Astrocyte (in vitro differentiated cells and primary cell): ENCODE measurements around the gene NPW. TPM values are rescaled to one million over a fixed set of nuclear protein-coding genes. Genes with fewer than 3 reads are reported as not detected.

Experiments used
- DNase-seq: peaks from one replicate; pipeline ENCODE4 v3.0.0-alpha.2; 2010; ENCODE audit warnings: low read depth
- FAIRE-seq: peaks from 2 replicates; lab custom pipeline; 2011; peaks lifted over from hg19 to GRCh38; lab: Jason Lieb, UNC
- H2AFZ ChIP-seq: 2 replicates; pipeline ENCODE4 v1.6.0; 2012; ENCODE audit warnings: low read depth, low read length, inconsistent platforms
- H3K27ac ChIP-seq: 2 replicates; pipeline ENCODE4 v1.5.1; 2011; ENCODE audit warnings: low read depth, low read length, inconsistent platforms
- H3K27me3 ChIP-seq: 2 replicates; pipeline ENCODE4 v1.6.0; 2011; ENCODE audit warnings: low read length, inconsistent platforms; ENCODE audit not compliant: insufficient read depth
- H3K36me3 ChIP-seq: 2 replicates; pipeline ENCODE4 v1.5.1; 2011; ENCODE audit warnings: low read length, inconsistent platforms; ENCODE audit not compliant: insufficient read depth
- H3K4me1 ChIP-seq: 2 replicates; pipeline ENCODE4 v1.5.1; 2011; ENCODE audit warnings: low read length, inconsistent platforms; ENCODE audit not compliant: insufficient read depth
- H3K4me2 ChIP-seq: 2 replicates; pipeline ENCODE4 v1.6.0; 2012; ENCODE audit warnings: low read length, inconsistent platforms
- H3K4me3 ChIP-seq: 2 replicates; pipeline ENCODE4 v1.5.1; 2011; ENCODE audit warnings: low read depth, mild to moderate bottlenecking, low read length, inconsistent platforms; ENCODE audit not compliant: insufficient read depth
- H3K79me2 ChIP-seq: 2 replicates; pipeline ENCODE4 v1.6.0; 2012; ENCODE audit warnings: mild to moderate bottlenecking, low read length, inconsistent platforms; ENCODE audit not compliant: insufficient read depth
- H3K9ac ChIP-seq: 2 replicates; pipeline ENCODE4 v1.6.0; 2012; ENCODE audit warnings: mild to moderate bottlenecking, low read length, inconsistent platforms
- H3K9me3 ChIP-seq: 2 replicates; pipeline ENCODE4 v1.5.1; 2012; ENCODE audit warnings: low read depth, mild to moderate bottlenecking, low read length, inconsistent platforms; ENCODE audit not compliant: insufficient read depth
- H4K20me1 ChIP-seq: 2 replicates; pipeline ENCODE4 v1.6.0; 2012; ENCODE audit warnings: low read length, inconsistent platforms; ENCODE audit not compliant: insufficient read depth
- H3K27ac Mint-ChIP-seq: one replicate; pipeline ENCODE4 v1.8.0; 2021; ENCODE audit warnings: mild to moderate bottlenecking, mixed read lengths; ENCODE audit not compliant: unreplicated experiment
- H3K27me3 Mint-ChIP-seq: one replicate; pipeline ENCODE4 v1.8.0; 2021; ENCODE audit warnings: low read depth, mixed read lengths; ENCODE audit not compliant: unreplicated experiment
- H3K36me3 Mint-ChIP-seq: one replicate; pipeline ENCODE4 v1.8.0; 2021; ENCODE audit warnings: low read depth, mixed read lengths; ENCODE audit not compliant: unreplicated experiment
- H3K4me1 Mint-ChIP-seq: one replicate; pipeline ENCODE4 v1.8.0; 2021; ENCODE audit warnings: low read depth, mixed read lengths; ENCODE audit not compliant: unreplicated experiment
- H3K4me3 Mint-ChIP-seq: one replicate; pipeline ENCODE4 v1.8.0; 2021; ENCODE audit warnings: mild to moderate bottlenecking, moderate library complexity, mixed read lengths; ENCODE audit not compliant: unreplicated experiment
- H3K9me3 Mint-ChIP-seq: one replicate; pipeline ENCODE4 v1.8.0; 2021; ENCODE audit warnings: mild to moderate bottlenecking, mixed read lengths; ENCODE audit not compliant: unreplicated experiment
- EZH2 ChIP-seq: IDR thresholded peaks from 2 replicates; pipeline ENCODE4 v1.6.1; 2012; ENCODE audit warnings: mild to moderate bottlenecking, low read length, inconsistent platforms; ENCODE audit not compliant: insufficient read depth
- total RNA-seq: library from RNA; stranded (reverse); gene quantifications from 2 replicates; pipeline ENCODE4 v1.2.1, GENCODE V29; 2021
- TF ChIP-seq, protein P1 (sequence below): IDR thresholded peaks from 2 replicates; pipeline ENCODE4 v1.5.1; 2011; ENCODE audit warnings: low read depth, mild to moderate bottlenecking, inconsistent platforms, low read length, moderate library complexity; ENCODE audit not compliant: insufficient read depth

Gene NPW
- total RNA-seq, 1 donor from 2014 or later, result 2.1 TPM

DNA sequence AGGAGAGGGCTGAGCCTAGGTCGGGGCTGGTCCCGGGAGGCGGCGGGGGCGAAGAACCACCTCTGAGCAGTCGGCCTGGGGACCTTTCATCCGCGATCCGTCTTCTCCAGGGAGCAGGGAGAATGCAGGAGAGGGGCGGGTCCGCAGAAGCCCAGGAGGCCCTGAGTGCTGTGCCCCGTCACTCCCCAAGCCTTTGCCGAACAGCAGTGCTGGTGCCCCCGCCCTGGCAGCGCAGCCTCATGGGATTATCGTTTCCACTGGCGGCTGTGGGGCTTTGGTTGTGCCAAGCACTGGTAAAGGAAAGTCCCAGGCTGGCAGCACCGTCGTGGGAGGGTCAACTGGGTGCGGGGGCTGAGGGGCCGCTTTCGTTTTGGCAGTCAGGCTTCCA, 47.1 kb upstream of the NPW start:
- DNase-seq, result no peak
- Histone ChIP-seq H3K27me3 (no peaks in the 10 kb centered on the region), H3K4me3 (peak overlapping the region; percentile 89), H3K9ac (peak overlapping the region; percentile 91), H3K4me1 (peaks cover 11% of the 10 kb centered on the region), H3K36me3 (peaks cover 7% of the 10 kb centered on the region), H4K20me1 (peaks cover 22% of the 10 kb centered on the region), H3K9me3 (no peaks in the 10 kb centered on the region), H2AFZ (peak overlapping the region; percentile 50), H3K27ac (peak overlapping the region; percentile 79), H3K79me2 (peaks cover 35% of the 10 kb centered on the region), H3K4me2 (peak overlapping the region; percentile 94)
- no peak for FAIRE-seq
- TF ChIP-seq EZH2, result no peak
- TF ChIP-seq, protein P1, sequence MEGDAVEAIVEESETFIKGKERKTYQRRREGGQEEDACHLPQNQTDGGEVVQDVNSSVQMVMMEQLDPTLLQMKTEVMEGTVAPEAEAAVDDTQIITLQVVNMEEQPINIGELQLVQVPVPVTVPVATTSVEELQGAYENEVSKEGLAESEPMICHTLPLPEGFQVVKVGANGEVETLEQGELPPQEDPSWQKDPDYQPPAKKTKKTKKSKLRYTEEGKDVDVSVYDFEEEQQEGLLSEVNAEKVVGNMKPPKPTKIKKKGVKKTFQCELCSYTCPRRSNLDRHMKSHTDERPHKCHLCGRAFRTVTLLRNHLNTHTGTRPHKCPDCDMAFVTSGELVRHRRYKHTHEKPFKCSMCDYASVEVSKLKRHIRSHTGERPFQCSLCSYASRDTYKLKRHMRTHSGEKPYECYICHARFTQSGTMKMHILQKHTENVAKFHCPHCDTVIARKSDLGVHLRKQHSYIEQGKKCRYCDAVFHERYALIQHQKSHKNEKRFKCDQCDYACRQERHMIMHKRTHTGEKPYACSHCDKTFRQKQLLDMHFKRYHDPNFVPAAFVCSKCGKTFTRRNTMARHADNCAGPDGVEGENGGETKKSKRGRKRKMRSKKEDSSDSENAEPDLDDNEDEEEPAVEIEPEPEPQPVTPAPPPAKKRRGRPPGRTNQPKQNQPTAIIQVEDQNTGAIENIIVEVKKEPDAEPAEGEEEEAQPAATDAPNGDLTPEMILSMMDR, result no peak
- peak overlapping the region; percentile 93 for H3K4me3 Mint-ChIP-seq
- peaks cover 11% of the 10 kb centered on the region for H3K4me1 Mint-ChIP-seq
- H3K9me3 Mint-ChIP-seq, result no peaks in the 10 kb centered on the region
- peaks cover 5% of the 10 kb centered on the region for H3K36me3 Mint-ChIP-seq
- no peaks in the 10 kb centered on the region for H3K27me3 Mint-ChIP-seq
- H3K27ac Mint-ChIP-seq, result peak overlapping the region; percentile 95

DNA sequence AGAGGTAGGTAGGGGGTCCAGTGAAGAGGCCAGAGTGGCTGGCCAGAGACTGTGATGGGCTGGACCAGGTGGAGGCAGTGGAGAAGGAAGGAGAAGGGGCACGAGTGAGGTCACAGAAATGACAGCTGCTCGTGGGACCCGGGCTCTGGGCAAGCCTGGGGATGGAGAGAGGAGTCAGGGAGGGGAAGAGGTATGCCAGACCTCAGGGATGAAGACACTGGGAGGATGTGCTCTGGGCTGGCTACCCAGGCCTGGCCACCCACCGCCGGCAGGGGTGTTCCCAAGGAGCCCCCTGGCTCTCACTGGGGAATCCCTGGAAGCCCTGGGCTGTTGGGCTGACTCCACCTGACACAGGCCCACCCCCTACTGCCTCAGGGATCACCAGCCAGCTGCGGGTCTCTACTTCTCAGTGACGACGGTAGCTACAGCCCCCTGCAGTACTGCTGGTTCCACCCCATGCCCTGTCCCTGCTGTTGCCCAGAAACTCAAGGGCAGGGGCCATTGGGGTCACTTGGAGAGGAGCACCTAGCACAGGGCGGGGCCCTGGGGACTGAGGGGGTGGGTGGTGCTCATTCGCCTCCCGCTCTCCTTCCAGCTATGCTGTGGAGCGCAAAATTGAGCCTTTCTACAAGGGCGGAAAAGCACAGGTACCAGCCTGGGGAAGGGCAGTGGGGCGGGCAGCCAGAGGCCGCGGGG, 46.0 kb upstream of the NPW start:
- FAIRE-seq (no peak), DNase-seq (no peak)
- Histone ChIP-seq H3K4me3 (no peak overlapping the region), H3K27ac (no peak overlapping the region), H2AFZ (no peak overlapping the region), H3K4me1 (peaks cover 11% of the 10 kb centered on the region), H3K4me2 (no peak overlapping the region), H4K20me1 (peaks cover 22% of the 10 kb centered on the region), H3K79me2 (peaks cover 35% of the 10 kb centered on the region), H3K27me3 (no peaks in the 10 kb centered on the region), H3K9me3 (no peaks in the 10 kb centered on the region), H3K9ac (no peak overlapping the region), H3K36me3 (peaks cover 7% of the 10 kb centered on the region)
- H3K27me3 Mint-ChIP-seq, result no peaks in the 10 kb centered on the region
- H3K9me3 Mint-ChIP-seq, result no peaks in the 10 kb centered on the region
- no peak for TF ChIP-seq EZH2
- TF ChIP-seq, protein P1, result no peak
- peak overlapping the region; percentile 93 for H3K4me3 Mint-ChIP-seq
- peaks cover 11% of the 10 kb centered on the region for H3K4me1 Mint-ChIP-seq
- H3K27ac Mint-ChIP-seq, result no peak overlapping the region
- H3K36me3 Mint-ChIP-seq, result peaks cover 6% of the 10 kb centered on the region
